Measurements from ENCODE around the gene GLP2R. TPM values are rescaled to one million over a fixed set of nuclear protein-coding genes. Genes with fewer than 3 reads are reported as not detected.

The GLP2R gene
- total RNA-seq, 1 experiment from 2014 or later = not detected

DNA sequence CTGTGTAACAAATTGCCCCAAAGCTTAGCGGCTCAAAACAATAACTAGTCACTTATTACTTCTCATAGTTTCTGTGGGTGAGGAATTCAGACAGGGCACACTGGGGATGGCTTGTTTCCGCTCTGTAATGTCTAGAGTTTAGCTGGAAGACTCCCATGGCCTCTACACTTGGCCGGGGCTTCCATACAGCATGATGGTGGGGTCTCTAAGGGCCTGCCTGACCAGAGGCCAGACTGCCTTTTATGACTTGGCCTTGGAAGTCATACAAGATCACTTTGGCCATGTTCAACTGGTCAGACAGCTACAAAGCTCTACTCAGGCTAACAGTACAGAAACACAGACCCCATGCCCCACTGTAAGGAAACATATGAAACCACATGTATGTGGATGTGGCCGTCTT, 8.2 kb downstream of the GLP2R start (continued):
- TF ChIP-seq, protein P1, sequence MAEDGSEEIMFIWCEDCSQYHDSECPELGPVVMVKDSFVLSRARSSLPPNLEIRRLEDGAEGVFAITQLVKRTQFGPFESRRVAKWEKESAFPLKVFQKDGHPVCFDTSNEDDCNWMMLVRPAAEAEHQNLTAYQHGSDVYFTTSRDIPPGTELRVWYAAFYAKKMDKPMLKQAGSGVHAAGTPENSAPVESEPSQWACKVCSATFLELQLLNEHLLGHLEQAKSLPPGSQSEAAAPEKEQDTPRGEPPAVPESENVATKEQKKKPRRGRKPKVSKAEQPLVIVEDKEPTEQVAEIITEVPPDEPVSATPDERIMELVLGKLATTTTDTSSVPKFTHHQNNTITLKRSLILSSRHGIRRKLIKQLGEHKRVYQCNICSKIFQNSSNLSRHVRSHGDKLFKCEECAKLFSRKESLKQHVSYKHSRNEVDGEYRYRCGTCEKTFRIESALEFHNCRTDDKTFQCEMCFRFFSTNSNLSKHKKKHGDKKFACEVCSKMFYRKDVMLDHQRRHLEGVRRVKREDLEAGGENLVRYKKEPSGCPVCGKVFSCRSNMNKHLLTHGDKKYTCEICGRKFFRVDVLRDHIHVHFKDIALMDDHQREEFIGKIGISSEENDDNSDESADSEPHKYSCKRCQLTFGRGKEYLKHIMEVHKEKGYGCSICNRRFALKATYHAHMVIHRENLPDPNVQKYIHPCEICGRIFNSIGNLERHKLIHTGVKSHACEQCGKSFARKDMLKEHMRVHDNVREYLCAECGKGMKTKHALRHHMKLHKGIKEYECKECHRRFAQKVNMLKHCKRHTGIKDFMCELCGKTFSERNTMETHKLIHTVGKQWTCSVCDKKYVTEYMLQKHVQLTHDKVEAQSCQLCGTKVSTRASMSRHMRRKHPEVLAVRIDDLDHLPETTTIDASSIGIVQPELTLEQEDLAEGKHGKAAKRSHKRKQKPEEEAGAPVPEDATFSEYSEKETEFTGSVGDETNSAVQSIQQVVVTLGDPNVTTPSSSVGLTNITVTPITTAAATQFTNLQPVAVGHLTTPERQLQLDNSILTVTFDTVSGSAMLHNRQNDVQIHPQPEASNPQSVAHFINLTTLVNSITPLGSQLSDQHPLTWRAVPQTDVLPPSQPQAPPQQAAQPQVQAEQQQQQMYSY (CRISPR knock-in tag; IDR thresholded peaks at IDR 0.05) = no peak

DNA sequence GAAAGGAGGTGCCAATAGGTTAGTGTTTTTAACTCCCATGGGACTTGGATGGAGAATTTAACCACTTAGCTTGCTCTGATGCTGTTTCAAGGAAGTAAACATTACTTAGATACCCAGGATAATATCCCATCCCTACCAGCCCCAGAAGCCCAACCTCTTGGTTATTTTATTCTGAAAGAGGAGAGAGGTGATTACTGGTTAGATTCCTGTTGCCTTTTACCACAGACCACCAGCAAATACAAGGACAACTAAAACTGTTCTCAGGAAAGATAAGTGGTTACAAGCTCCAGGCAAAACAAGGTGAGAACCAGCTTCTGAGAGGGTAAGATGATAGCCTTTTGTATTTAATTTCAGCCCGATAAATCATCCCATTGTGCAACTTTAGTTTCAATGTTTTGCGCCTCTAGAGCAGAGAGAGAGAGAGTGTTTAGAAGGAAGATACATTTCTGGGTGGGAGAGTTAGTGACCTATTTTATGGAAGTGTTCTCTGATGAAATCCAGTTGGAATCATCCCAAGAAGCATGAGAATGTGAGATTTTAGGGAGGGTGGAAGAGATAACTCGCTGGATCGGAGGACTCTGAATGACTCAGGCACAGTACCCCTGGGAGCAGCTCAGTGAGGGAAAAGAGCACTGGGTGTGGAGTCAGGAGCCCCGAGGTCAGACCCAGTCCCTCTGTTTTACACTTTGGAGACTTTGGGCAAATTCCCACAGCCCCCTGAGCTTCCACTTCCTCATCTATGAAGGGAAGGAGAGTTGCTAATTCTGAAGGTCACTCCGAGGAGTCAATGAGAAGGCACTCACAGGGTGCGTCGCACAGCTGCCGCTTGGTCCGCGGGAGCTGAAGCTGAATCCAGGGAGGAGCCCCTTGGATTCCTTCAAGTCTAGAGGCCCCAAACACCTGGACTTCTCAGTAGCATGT, 12.1 kb downstream of the GLP2R start:
- Mint-ChIP-seq H3K4me1 (peaks cover 21% of the 10 kb centered on the region), H3K27ac (no peak overlapping the region), H3K27me3 (ENCODE audit: low read depth) (peaks cover 14% of the 10 kb centered on the region)

DNA sequence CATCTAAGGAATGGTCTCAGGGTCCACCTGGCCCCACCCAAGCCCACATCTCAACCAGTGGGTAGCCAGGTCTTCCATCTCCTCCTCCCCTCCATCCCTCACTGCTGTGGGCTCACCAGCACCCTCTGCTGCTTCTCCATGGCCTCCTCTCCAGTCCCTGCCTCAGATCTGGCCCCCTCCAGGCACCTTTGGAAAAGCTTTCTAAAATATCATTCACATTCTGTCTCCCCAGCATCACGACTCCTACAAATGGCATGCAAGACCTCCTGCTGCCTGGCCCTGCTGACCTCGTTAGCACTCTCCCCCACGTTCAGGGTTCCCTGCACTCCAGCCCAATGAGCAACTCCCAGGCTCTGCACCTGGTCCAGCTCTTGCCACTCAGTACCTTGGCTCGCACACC, 13.7 kb downstream of the GLP2R start:
- peak; percentile 86 for ATAC-seq
- H3K4me3 Mint-ChIP-seq = no peak overlapping the region
- H3K27ac Mint-ChIP-seq = no peak overlapping the region
- H3K27me3 Mint-ChIP-seq (ENCODE audit: low read depth) = peaks cover 14% of the 10 kb centered on the region
- peaks cover 21% of the 10 kb centered on the region for H3K4me1 Mint-ChIP-seq
- ChIA-PET POLR2A (no interaction called here), CTCF (interaction anchor here (0.7 to 3.0 kb wide), 7 partner anchors 37 to 149 kb away, joined by 3 to 18 read pairs (median 5); no protein-coding TSS in a partner anchor)
- peak; percentile 17 for DNase-seq (ENCODE audit: low spot score)
- peaks cover 7% of the 10 kb centered on the region for H3K9me3 Mint-ChIP-seq
- H3K36me3 Mint-ChIP-seq = no peaks in the 10 kb centered on the region
- TF ChIP-seq, protein P2, sequence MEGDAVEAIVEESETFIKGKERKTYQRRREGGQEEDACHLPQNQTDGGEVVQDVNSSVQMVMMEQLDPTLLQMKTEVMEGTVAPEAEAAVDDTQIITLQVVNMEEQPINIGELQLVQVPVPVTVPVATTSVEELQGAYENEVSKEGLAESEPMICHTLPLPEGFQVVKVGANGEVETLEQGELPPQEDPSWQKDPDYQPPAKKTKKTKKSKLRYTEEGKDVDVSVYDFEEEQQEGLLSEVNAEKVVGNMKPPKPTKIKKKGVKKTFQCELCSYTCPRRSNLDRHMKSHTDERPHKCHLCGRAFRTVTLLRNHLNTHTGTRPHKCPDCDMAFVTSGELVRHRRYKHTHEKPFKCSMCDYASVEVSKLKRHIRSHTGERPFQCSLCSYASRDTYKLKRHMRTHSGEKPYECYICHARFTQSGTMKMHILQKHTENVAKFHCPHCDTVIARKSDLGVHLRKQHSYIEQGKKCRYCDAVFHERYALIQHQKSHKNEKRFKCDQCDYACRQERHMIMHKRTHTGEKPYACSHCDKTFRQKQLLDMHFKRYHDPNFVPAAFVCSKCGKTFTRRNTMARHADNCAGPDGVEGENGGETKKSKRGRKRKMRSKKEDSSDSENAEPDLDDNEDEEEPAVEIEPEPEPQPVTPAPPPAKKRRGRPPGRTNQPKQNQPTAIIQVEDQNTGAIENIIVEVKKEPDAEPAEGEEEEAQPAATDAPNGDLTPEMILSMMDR (IDR thresholded peaks at IDR 0.05) = no peak
- TF ChIP-seq NFE2L1 (CRISPR knock-in tag; IDR thresholded peaks at IDR 0.05) = no peak
- TF ChIP-seq ETV6 (CRISPR knock-in tag; IDR thresholded peaks at IDR 0.05) = no peak
- TF ChIP-seq, protein P3, sequence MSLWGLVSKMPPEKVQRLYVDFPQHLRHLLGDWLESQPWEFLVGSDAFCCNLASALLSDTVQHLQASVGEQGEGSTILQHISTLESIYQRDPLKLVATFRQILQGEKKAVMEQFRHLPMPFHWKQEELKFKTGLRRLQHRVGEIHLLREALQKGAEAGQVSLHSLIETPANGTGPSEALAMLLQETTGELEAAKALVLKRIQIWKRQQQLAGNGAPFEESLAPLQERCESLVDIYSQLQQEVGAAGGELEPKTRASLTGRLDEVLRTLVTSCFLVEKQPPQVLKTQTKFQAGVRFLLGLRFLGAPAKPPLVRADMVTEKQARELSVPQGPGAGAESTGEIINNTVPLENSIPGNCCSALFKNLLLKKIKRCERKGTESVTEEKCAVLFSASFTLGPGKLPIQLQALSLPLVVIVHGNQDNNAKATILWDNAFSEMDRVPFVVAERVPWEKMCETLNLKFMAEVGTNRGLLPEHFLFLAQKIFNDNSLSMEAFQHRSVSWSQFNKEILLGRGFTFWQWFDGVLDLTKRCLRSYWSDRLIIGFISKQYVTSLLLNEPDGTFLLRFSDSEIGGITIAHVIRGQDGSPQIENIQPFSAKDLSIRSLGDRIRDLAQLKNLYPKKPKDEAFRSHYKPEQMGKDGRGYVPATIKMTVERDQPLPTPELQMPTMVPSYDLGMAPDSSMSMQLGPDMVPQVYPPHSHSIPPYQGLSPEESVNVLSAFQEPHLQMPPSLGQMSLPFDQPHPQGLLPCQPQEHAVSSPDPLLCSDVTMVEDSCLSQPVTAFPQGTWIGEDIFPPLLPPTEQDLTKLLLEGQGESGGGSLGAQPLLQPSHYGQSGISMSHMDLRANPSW (CRISPR knock-in tag; conservative IDR thresholded peaks at IDR 0.05; ENCODE audit: low read depth) = no peak
- TF ChIP-seq, protein P4, sequence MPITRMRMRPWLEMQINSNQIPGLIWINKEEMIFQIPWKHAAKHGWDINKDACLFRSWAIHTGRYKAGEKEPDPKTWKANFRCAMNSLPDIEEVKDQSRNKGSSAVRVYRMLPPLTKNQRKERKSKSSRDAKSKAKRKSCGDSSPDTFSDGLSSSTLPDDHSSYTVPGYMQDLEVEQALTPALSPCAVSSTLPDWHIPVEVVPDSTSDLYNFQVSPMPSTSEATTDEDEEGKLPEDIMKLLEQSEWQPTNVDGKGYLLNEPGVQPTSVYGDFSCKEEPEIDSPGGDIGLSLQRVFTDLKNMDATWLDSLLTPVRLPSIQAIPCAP (CRISPR knock-in tag; IDR thresholded peaks at IDR 0.05) = no peak
- TF ChIP-seq, protein P5, sequence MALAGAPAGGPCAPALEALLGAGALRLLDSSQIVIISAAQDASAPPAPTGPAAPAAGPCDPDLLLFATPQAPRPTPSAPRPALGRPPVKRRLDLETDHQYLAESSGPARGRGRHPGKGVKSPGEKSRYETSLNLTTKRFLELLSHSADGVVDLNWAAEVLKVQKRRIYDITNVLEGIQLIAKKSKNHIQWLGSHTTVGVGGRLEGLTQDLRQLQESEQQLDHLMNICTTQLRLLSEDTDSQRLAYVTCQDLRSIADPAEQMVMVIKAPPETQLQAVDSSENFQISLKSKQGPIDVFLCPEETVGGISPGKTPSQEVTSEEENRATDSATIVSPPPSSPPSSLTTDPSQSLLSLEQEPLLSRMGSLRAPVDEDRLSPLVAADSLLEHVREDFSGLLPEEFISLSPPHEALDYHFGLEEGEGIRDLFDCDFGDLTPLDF (CRISPR knock-in tag; IDR thresholded peaks at IDR 0.05) = no peak
- TF ChIP-seq, protein P6, sequence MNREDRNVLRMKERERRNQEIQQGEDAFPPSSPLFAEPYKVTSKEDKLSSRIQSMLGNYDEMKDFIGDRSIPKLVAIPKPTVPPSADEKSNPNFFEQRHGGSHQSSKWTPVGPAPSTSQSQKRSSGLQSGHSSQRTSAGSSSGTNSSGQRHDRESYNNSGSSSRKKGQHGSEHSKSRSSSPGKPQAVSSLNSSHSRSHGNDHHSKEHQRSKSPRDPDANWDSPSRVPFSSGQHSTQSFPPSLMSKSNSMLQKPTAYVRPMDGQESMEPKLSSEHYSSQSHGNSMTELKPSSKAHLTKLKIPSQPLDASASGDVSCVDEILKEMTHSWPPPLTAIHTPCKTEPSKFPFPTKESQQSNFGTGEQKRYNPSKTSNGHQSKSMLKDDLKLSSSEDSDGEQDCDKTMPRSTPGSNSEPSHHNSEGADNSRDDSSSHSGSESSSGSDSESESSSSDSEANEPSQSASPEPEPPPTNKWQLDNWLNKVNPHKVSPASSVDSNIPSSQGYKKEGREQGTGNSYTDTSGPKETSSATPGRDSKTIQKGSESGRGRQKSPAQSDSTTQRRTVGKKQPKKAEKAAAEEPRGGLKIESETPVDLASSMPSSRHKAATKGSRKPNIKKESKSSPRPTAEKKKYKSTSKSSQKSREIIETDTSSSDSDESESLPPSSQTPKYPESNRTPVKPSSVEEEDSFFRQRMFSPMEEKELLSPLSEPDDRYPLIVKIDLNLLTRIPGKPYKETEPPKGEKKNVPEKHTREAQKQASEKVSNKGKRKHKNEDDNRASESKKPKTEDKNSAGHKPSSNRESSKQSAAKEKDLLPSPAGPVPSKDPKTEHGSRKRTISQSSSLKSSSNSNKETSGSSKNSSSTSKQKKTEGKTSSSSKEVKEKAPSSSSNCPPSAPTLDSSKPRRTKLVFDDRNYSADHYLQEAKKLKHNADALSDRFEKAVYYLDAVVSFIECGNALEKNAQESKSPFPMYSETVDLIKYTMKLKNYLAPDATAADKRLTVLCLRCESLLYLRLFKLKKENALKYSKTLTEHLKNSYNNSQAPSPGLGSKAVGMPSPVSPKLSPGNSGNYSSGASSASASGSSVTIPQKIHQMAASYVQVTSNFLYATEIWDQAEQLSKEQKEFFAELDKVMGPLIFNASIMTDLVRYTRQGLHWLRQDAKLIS (CRISPR knock-in tag; IDR thresholded peaks at IDR 0.05; ENCODE audit: borderline replicate concordance) = no peak

More for the DNA sequence above, 12.1 kb downstream of the GLP2R start:
- ChIA-PET CTCF (interaction anchor here (0.9 to 3.0 kb wide), 3 partner anchors 52 to 70 kb away, joined by 3 to 18 read pairs (median 9); no protein-coding TSS in a partner anchor), POLR2A (no interaction called here)
- ATAC-seq (peak; percentile 22; the same call in 1 of the 2 replicates), DNase-seq (ENCODE audit: low spot score) (no peak)
- Mint-ChIP-seq H3K4me3 (no peak overlapping the region), H3K9me3 (peaks cover 15% of the 10 kb centered on the region), H3K36me3 (no peaks in the 10 kb centered on the region)
- TF ChIP-seq, protein P3 (CRISPR knock-in tag; conservative IDR thresholded peaks at IDR 0.05; ENCODE audit: low read depth) = no peak
- TF ChIP-seq, protein P7, sequence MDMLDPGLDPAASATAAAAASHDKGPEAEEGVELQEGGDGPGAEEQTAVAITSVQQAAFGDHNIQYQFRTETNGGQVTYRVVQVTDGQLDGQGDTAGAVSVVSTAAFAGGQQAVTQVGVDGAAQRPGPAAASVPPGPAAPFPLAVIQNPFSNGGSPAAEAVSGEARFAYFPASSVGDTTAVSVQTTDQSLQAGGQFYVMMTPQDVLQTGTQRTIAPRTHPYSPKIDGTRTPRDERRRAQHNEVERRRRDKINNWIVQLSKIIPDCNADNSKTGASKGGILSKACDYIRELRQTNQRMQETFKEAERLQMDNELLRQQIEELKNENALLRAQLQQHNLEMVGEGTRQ (CRISPR knock-in tag; IDR thresholded peaks at IDR 0.05) = no peak
